Endothelial cell of umbilical vein (primary cell): Measurements from ENCODE around the gene CELSR2. TPM values are rescaled to one million over a fixed set of nuclear protein-coding genes. Genes with fewer than 3 reads are reported as not detected.

ENCODE experiments used
- BruUV-seq: library from RNA; stranded (reverse); fragments of 400-500 nt; replicated peaks from 2 replicates; lab custom pipeline; 2021; lab: Mats Ljungman, UMichigan
- CTCF ChIA-PET: fragments of 300-600, 350-600 bp; sonication (Branson Sonifier 250); formaldehyde crosslinking; loops from one replicate; lab custom pipeline; 2021; ENCODE audit warnings: antibody characterized with exemption, inconsistent platforms; lab: Charles Lee
- POLR2A ChIA-PET: fragments of 300-600, 350-600 bp; sonication (Branson Sonifier 250); formaldehyde crosslinking; loops from one replicate; lab custom pipeline; 2021; ENCODE audit warnings: antibody characterized with exemption, inconsistent platforms; lab: Charles Lee
- DNase-seq: peaks from one replicate; pipeline ENCODE4 v3.0.0-alpha.2; 2011; ENCODE audit warnings: low read depth, low spot score
- FAIRE-seq: peaks from 2 replicates; lab custom pipeline; 2011; peaks lifted over from hg19 to GRCh38; lab: Jason Lieb, UNC
- H2AFZ ChIP-seq: 2 replicates; pipeline ENCODE4 v1.6.0; 2012; ENCODE audit warnings: low read depth, low read length, control low read depth, inconsistent platforms
- H3K27ac ChIP-seq: 2 replicates; pipeline ENCODE4 v1.5.1; 2011; ENCODE audit warnings: low read depth, mild to moderate bottlenecking, control low read depth, low read length, moderate library complexity; ENCODE audit not compliant: insufficient read depth
- H3K27me3 ChIP-seq, 2 experiments: 2 replicates each; pipeline versions ENCODE4 v1.6.0 to v1.6.1; 2011; ENCODE audit warnings: low read length in 2 of 2, mixed read lengths in 1 of 2; ENCODE audit not compliant: control insufficient read depth in 2 of 2, insufficient read depth in 2 of 2
- H3K36me3 ChIP-seq, 2 experiments: 2 replicates in 1 of 2; 3 replicates in 1 of 2; pipeline ENCODE4 v1.5.1; 2011; ENCODE audit warnings: low read length in 2 of 2, mild to moderate bottlenecking in 1 of 2, moderate library complexity in 1 of 2; ENCODE audit not compliant: control insufficient read depth in 2 of 2, insufficient read depth in 2 of 2; ENCODE audit errors: extremely low read depth in 1 of 2
- H3K4me1 ChIP-seq: 3 replicates; pipeline ENCODE4 v1.5.1; 2011; ENCODE audit warnings: mild to moderate bottlenecking, low read length; ENCODE audit not compliant: control insufficient read depth, insufficient read depth; ENCODE audit errors: extremely low read depth
- H3K4me2 ChIP-seq: 2 replicates; pipeline ENCODE4 v1.6.1; 2011; ENCODE audit warnings: low read length, control low read depth, mixed read lengths; ENCODE audit not compliant: insufficient read depth
- H3K4me3 ChIP-seq, 3 experiments: fragments of 200-600 bp in 1 of 3; sonication (generic), shearing (Covaris generic) in 1 of 3; replicated peaks in 1 of 3; 2 replicates each; pipeline ENCODE4 v1.5.1; 2011 to 2016; ENCODE audit warnings: control low read depth in 3 of 3, low read length in 3 of 3, mild to moderate bottlenecking in 2 of 3, inconsistent platforms in 1 of 3, low read depth in 1 of 3, moderate library complexity in 1 of 3; ENCODE audit not compliant: insufficient read depth in 1 of 3
- H3K79me2 ChIP-seq: 2 replicates; pipeline ENCODE4 v1.6.0; 2012; ENCODE audit warnings: low read length, inconsistent platforms; ENCODE audit not compliant: control insufficient read depth, insufficient read depth
- H3K9ac ChIP-seq: replicated peaks from 2 replicates; pipeline ENCODE3; 2011; ENCODE audit warnings: low read length, control low read depth; ENCODE audit not compliant: insufficient read depth; ENCODE audit errors: extremely low read depth
- H3K9me1 ChIP-seq: replicated peaks from 3 replicates; pipeline ENCODE4 v1.6.0; 2011; ENCODE audit warnings: mild to moderate bottlenecking, low read length; ENCODE audit not compliant: control insufficient read depth, insufficient read depth; ENCODE audit errors: extremely low read depth
- H3K9me3 ChIP-seq: replicated peaks from 2 replicates; pipeline ENCODE4 v1.5.1; 2012; ENCODE audit warnings: low read length, inconsistent platforms; ENCODE audit not compliant: control insufficient read depth, insufficient read depth
- H4K20me1 ChIP-seq: replicated peaks from 2 replicates; pipeline ENCODE3; 2011; ENCODE audit warnings: mild to moderate bottlenecking, low read length; ENCODE audit not compliant: control insufficient read depth, insufficient read depth; ENCODE audit errors: extremely low read depth
- CTCF ChIP-seq, 2 donors: IDR thresholded peaks; 1 replicate in 1 of 2; 2 replicates in 1 of 2; pipeline ENCODE4 v1.5.1; 2011; ENCODE audit warnings: low read length in 2 of 2, mild to moderate bottlenecking in 2 of 2, moderate library complexity in 2 of 2, control low read depth in 1 of 2, inconsistent platforms in 1 of 2, low read depth in 1 of 2; ENCODE audit not compliant: insufficient read depth in 1 of 2; ENCODE audit errors: extremely low read depth in 1 of 2
- EZH2 ChIP-seq: IDR thresholded peaks from 2 replicates; pipeline ENCODE4 v1.6.1; 2012; ENCODE audit warnings: borderline replicate concordance, low read depth, mild to moderate bottlenecking, moderate library complexity, low read length, inconsistent platforms; ENCODE audit not compliant: severe bottlenecking
- FOS ChIP-seq: IDR thresholded peaks from 2 replicates; pipeline ENCODE4 v1.6.1; 2011; ENCODE audit warnings: mild to moderate bottlenecking, low read length, moderate library complexity, borderline replicate concordance; ENCODE audit not compliant: insufficient read depth
- GATA2 ChIP-seq: IDR thresholded peaks from 2 replicates; pipeline ENCODE4 v1.7.0; 2011; ENCODE audit warnings: low read depth, mild to moderate bottlenecking, moderate library complexity, mixed read lengths, low read length; ENCODE audit not compliant: insufficient read length, insufficient read depth
- JUN ChIP-seq: IDR thresholded peaks from 2 replicates; pipeline ENCODE4 v1.6.1; 2011; ENCODE audit warnings: borderline replicate concordance, low read depth; ENCODE audit not compliant: insufficient read length, insufficient read depth
- MYC ChIP-seq: IDR thresholded peaks from one replicate; pipeline ENCODE4 v1.6.1; 2011; ENCODE audit warnings: mild to moderate bottlenecking, low read depth, low read length
- POLR2A ChIP-seq: IDR thresholded peaks from 2 replicates; pipeline ENCODE4 v1.6.1; 2012; ENCODE audit warnings: low read depth, mild to moderate bottlenecking, control low read depth, low read length
- POLR2AphosphoS5 ChIP-seq: IDR thresholded peaks from 2 replicates; pipeline ENCODE4 v1.6.1; 2012; ENCODE audit warnings: low read depth, mild to moderate bottlenecking, control low read depth, low read length, moderate library complexity; ENCODE audit not compliant: insufficient read depth
- dilution Hi-C: fragments of 300-500 bp; cut with MboI; formaldehyde crosslinking; loops from one replicate; pipeline ENCODE4 v1.15.0; 2019; ENCODE audit warnings: low sequenced_read_pairs; ENCODE audit not compliant: extremely low pct_ligation_motif_present
- intact Hi-C: fragments of 100-400 bp; cut with micrococcal nuclease; formaldehyde crosslinking; loops from one replicate; pipeline ENCODE4 v1.10.0; 2022
- polyA plus RNA-seq, 4 experiments: library from polyadenylated mRNA; depleted of rRNA in 3 of 4; stranded (reverse) in 3 of 4; unstranded in 1 of 4; fragments of >200 nt; gene quantifications; 2 replicates each; pipeline versions ENCODE4 v1.2.1 to v1.2.3, GENCODE V29; 2011 to 2012; ENCODE audit warnings: missing spikeins in 1 of 4
- total RNA-seq: library from RNA; stranded (reverse); gene quantifications from 2 replicates; pipeline ENCODE4 v1.2.3, GENCODE V29; 2021
- TF ChIP-seq, protein P1 (sequence below): IDR thresholded peaks from 2 replicates; pipeline ENCODE4 v1.6.1; 2011; ENCODE audit not compliant: insufficient read depth, insufficient read length

Gene CELSR2
- total and polyA plus RNA-seq, 2 donors (not counting 3 experiments of a cell fraction or from before 2014, with no cell fraction given), result 0.90 to 1.4 TPM

DNA sequence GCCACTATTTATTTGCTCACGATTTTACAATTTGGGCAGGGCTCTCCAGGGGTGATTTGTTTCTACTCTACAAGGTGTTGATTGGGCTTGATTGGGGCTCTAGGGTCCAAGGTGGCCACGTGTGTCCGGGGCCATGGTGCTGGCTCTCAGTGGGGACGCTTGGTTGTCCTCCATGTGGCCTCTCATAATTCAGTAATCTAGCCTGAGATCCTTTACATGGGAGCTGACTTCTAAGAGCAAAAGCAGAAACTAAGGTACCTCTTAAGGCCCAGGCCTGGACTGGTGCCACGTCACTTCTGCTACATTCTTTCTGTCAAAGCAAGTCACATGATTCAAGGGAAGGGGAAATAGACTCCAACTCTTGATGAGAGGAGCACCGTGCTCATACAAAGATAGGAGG, 41.7 kb downstream of the CELSR2 start:
- no peak overlapping the region for H3K4me3 ChIP-seq
- dilution Hi-C loops, result no loop called here
- DNase-seq, result no peak
- H3K4me2 ChIP-seq, result no peak overlapping the region
- no peak for FAIRE-seq
- no peaks in the 10 kb centered on the region for H3K9me3 ChIP-seq
- H3K4me1 ChIP-seq, result no peaks in the 10 kb centered on the region
- no peaks in the 10 kb centered on the region for H3K36me3 ChIP-seq
- no TSS peak for BruUV-seq
- no peaks in the 10 kb centered on the region for H3K79me2 ChIP-seq
- peaks cover 6 to 8% of the 10 kb centered on the region in 2 experiments for H3K27me3 ChIP-seq
- no peak for TF ChIP-seq POLR2A
- TF ChIP-seq JUN, result no peak
- no peak for TF ChIP-seq FOS
- TF ChIP-seq GATA2, result no peak
- no peak for TF ChIP-seq EZH2
- no peak for TF ChIP-seq MYC
- TF ChIP-seq POLR2AphosphoS5, result no peak
- TF ChIP-seq CTCF (IDR thresholded peaks at IDR 0.05; ENCODE audit: extremely low read depth in 1 of 2, insufficient read depth in 1 of 2, low read depth in 1 of 2, low read length in 2 of 2), result no peak
- TF ChIP-seq, protein P1, sequence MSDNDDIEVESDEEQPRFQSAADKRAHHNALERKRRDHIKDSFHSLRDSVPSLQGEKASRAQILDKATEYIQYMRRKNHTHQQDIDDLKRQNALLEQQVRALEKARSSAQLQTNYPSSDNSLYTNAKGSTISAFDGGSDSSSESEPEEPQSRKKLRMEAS, result no peak
- no peaks in the 10 kb centered on the region for H3K9me1 ChIP-seq
- H4K20me1 ChIP-seq, result no peaks in the 10 kb centered on the region
- POLR2A ChIA-PET, result interaction anchor here (0.9 kb wide), 1 partner anchor 191 kb away, joined by 4 read pairs; no protein-coding TSS in a partner anchor
- CTCF ChIA-PET, result no interaction called here
- no peak overlapping the region for H3K27ac ChIP-seq
- no peak overlapping the region for H2AFZ ChIP-seq
- no peak overlapping the region for H3K9ac ChIP-seq
- intact Hi-C loops, result no loop called here
